ENCODE results near the gene SLMAP. TPM values are rescaled to one million over a fixed set of nuclear protein-coding genes. Genes with fewer than 3 reads are reported as not detected.
"Not testable (repeated sequence)": the region's sequence is repeated elsewhere in the genome, so short reads cannot be mapped to it uniquely, and the experiment has no call there.

SLMAP gene
- total RNA-seq, 1 donor from 2014 or later: 108 TPM

DNA sequence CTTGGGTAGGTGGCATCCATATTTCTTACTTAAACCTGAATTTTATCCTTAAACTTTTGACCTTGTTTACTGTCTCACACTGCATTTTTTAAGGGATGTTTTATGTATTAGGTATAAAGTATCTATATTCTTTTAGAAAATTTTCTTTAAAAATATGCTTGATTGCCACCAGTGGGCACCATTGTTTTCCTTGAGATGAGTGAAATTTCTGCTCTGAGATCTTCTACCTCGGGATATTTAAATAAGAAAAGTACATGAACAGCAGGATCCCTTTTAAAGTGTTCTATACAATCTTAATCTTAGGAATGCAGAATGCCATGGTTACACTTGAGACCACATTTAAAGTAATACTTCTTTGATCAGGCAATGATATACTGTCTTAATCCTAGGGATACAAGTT is 108.7 kb downstream of the SLMAP start:
- H3K27me3 Mint-ChIP-seq (ENCODE audit: low read depth): no peaks in the 10 kb centered on the region
- peaks cover 26% of the 10 kb centered on the region for H3K36me3 Mint-ChIP-seq
- TF ChIP-seq, protein P1, sequence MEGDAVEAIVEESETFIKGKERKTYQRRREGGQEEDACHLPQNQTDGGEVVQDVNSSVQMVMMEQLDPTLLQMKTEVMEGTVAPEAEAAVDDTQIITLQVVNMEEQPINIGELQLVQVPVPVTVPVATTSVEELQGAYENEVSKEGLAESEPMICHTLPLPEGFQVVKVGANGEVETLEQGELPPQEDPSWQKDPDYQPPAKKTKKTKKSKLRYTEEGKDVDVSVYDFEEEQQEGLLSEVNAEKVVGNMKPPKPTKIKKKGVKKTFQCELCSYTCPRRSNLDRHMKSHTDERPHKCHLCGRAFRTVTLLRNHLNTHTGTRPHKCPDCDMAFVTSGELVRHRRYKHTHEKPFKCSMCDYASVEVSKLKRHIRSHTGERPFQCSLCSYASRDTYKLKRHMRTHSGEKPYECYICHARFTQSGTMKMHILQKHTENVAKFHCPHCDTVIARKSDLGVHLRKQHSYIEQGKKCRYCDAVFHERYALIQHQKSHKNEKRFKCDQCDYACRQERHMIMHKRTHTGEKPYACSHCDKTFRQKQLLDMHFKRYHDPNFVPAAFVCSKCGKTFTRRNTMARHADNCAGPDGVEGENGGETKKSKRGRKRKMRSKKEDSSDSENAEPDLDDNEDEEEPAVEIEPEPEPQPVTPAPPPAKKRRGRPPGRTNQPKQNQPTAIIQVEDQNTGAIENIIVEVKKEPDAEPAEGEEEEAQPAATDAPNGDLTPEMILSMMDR (IDR thresholded peaks at IDR 0.05; ENCODE audit: unreplicated experiment): peak; percentile 62
- peak overlapping the region; percentile 8 for H3K27ac Mint-ChIP-seq
- no peaks in the 10 kb centered on the region for H3K9me3 Mint-ChIP-seq
- H3K4me3 Mint-ChIP-seq: no peak overlapping the region
- peaks cover 5% of the 10 kb centered on the region for H3K4me1 Mint-ChIP-seq
- DNase-seq (ENCODE audit: low spot score in 2 of 2, unreplicated experiment in 2 of 2): no peak

DNA sequence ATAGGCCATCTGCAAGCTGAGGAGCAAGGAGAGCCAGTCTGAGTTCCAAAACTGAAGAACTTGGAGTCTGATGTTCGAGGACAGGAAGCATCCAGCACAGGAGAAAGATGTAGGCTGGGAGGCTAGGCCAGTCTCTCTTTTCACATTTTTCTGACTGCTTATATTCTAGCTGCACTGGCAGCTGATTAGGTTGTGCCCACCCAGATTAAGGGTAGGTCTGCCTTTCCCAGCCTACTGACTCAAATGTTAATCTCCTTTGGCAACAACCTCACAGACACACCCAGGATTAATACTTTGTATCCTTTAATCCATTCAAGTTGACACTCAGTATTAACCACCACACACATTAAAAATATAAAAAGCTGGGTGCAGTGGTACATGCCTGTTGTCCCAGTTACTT is 113.0 kb downstream of the SLMAP start:
- H3K4me3 Mint-ChIP-seq; H3K27me3 Mint-ChIP-seq (ENCODE audit: low read depth); H3K4me1 Mint-ChIP-seq; DNase-seq (ENCODE audit: low spot score in 2 of 2, unreplicated experiment in 2 of 2); H3K9me3 Mint-ChIP-seq; H3K27ac Mint-ChIP-seq: not testable (repeated sequence)
- H3K36me3 Mint-ChIP-seq: peaks cover 34% of the 10 kb centered on the region

DNA sequence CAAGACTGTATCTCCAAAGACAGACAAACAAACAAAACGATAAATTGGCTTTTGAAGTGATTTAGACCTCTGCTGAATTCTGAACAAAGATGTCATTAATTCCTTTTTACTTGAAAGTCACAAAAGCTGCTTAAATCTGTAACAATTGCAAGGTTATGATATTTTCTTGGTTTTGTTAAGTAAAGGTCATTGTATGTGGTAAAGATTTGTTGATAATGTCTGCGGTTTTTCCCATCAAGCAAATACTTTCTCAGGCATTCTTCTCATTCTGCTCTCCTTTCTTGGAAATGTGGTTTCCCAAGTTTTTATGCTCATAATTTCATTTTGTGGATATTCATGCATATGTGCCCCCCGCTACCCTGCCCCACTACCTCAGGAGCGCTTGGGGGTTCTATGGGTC is 116.5 kb downstream of the SLMAP start:
- TF ChIP-seq, protein P1 (IDR thresholded peaks at IDR 0.05; ENCODE audit: unreplicated experiment): no peak
- Mint-ChIP-seq H3K4me3 (no peak overlapping the region), H3K4me1 (no peaks in the 10 kb centered on the region), H3K36me3 (peaks cover 29% of the 10 kb centered on the region), H3K27ac (peak overlapping the region; percentile 87), H3K9me3 (no peaks in the 10 kb centered on the region), H3K27me3 (ENCODE audit: low read depth) (no peaks in the 10 kb centered on the region)
- DNase-seq (ENCODE audit: low spot score in 2 of 2, unreplicated experiment in 2 of 2): no peak

DNA sequence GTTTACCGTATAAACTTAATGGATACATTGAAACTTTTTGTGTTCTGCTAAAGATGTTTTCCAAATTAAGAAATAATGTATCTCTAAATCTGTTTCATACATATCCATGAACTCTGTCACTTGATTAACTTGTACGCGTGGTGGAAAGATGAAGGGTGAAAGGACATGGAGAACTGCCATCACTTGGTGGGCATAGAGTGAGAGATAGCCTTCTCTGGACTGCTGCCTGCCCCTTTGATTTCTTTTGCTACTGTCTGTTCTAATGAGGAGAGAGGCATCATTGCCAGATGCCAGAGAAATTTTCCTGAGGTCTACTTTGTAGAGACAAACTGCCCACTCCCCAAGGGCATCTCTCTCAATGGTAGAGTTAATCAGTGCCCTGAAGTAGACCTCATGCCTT is 120.5 kb downstream of the SLMAP start:
- no peak overlapping the region for H3K4me3 Mint-ChIP-seq
- no peaks in the 10 kb centered on the region for H3K27me3 Mint-ChIP-seq (ENCODE audit: low read depth)
- peak overlapping the region; percentile 25 for H3K27ac Mint-ChIP-seq
- TF ChIP-seq, protein P1 (IDR thresholded peaks at IDR 0.05; ENCODE audit: unreplicated experiment): no peak
- H3K9me3 Mint-ChIP-seq: no peaks in the 10 kb centered on the region
- no peak for DNase-seq (ENCODE audit: low spot score in 2 of 2, unreplicated experiment in 2 of 2)
- no peaks in the 10 kb centered on the region for H3K4me1 Mint-ChIP-seq
- peaks cover 11% of the 10 kb centered on the region for H3K36me3 Mint-ChIP-seq

DNA sequence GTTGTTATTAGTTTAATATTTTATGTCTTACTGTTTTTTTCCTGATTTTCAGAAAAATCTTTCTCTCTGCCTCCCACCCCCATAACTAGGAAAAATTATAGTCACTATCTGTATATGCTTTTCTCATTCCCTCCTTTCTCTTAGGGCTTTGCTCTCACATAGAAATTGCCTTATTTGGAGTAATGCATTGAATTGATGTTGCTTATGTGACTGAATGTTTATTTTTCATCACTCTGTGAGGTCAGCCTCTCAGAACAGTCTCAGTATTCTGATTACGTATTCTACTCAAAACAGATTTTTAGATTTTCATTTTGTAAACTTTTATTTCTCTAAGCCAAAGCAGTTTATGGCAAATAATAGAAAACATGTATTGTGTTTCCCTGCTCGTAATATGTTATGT is 121.0 kb downstream of the SLMAP start:
- Mint-ChIP-seq H3K27ac (no peak overlapping the region), H3K9me3 (no peaks in the 10 kb centered on the region), H3K27me3 (ENCODE audit: low read depth) (no peaks in the 10 kb centered on the region), H3K36me3 (peaks cover 7% of the 10 kb centered on the region), H3K4me1 (peaks cover under 1% of the 10 kb centered on the region), H3K4me3 (no peak overlapping the region)
- TF ChIP-seq, protein P1 (IDR thresholded peaks at IDR 0.05; ENCODE audit: unreplicated experiment): no peak
- no peak for DNase-seq (ENCODE audit: low spot score in 2 of 2, unreplicated experiment in 2 of 2)

DNA sequence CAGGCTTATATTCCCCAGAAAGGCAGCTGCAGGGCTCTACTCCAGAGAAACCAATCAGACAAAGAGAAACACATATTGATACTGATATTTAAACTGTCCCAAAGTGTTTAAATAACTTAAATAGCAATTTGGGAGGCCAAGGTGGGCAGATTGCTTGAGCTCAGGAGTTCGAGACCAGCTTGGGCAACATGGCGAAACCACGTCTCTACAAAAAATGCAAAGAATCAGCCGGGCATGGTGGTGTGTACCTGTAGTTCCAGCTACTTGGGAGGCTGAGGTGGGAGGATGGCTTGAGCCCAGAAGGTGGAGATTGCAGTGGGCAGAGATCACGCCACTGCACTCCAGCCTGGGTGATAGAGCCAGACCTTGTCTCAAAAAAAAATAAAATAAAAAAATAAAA is 128.3 kb downstream of the SLMAP start:
- H3K9me3 Mint-ChIP-seq; H3K4me3 Mint-ChIP-seq; H3K27me3 Mint-ChIP-seq (ENCODE audit: low read depth); H3K27ac Mint-ChIP-seq; DNase-seq (ENCODE audit: low spot score in 2 of 2, unreplicated experiment in 2 of 2): not testable (repeated sequence)
- Mint-ChIP-seq H3K4me1 (peaks cover 13% of the 10 kb centered on the region), H3K36me3 (peaks cover 20% of the 10 kb centered on the region)

DNA sequence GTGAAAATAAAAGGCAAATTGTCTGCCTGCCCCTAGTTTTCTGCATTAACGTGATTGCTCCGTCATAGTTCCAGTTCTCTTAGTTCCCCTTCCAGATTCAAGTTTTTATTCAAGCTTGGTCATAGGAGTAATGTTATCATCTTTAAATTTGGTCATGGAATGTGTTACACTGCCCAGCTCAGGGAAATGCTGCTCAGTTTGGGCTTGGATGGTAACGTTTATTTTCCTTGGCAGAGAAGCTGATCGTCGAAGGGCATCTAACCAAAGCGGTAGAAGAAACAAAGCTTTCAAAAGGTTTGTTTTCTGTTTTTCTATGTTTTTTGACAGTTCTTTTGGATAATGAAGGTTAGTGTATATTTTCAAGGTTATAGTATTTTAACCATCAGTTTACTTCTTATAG is 133.7 kb downstream of the SLMAP start:
- no peak for DNase-seq (ENCODE audit: low spot score in 2 of 2, unreplicated experiment in 2 of 2)
- Mint-ChIP-seq H3K36me3 (peaks cover 20% of the 10 kb centered on the region), H3K9me3 (peaks cover 4% of the 10 kb centered on the region), H3K27me3 (ENCODE audit: low read depth) (no peaks in the 10 kb centered on the region), H3K4me3 (no peak overlapping the region), H3K4me1 (peaks cover 2% of the 10 kb centered on the region), H3K27ac (peak overlapping the region; percentile 13)
- TF ChIP-seq, protein P1 (IDR thresholded peaks at IDR 0.05; ENCODE audit: unreplicated experiment): no peak

Measured in mesothelial cell of epicardium (in vitro differentiated cells).